Neural progenitor cell (in vitro differentiated cells): ENCODE measurements around the gene GATA5. TPM values are rescaled to one million over a fixed set of nuclear protein-coding genes. Genes with fewer than 3 reads are reported as not detected.

Experiments used
- DNase-seq: peaks from one replicate; pipeline ENCODE4 v3.0.0-alpha.2; 2016; ENCODE audit warnings: low spot score
- H2AFZ ChIP-seq: fragments of 200-600 bp; sonication (generic); replicated peaks from 2 replicates; pipeline ENCODE4 v1.6.1; 2016; ENCODE audit warnings: antibody characterized with exemption
- H3F3A ChIP-seq: fragments of 200-600 bp; sonication (generic); 2 replicates; pipeline ENCODE4 v1.6.1; 2016; ENCODE audit warnings: antibody characterized with exemption, low read depth
- H3K27ac ChIP-seq: fragments of 200-600 bp; sonication (generic); 2 replicates; pipeline ENCODE4 v1.5.1; 2016; ENCODE audit warnings: mild to moderate bottlenecking
- H3K27me3 ChIP-seq: fragments of 200-600 bp; sonication (generic); 2 replicates; pipeline ENCODE4 v1.6.1; 2016; ENCODE audit warnings: mild to moderate bottlenecking, moderate library complexity
- H3K36me3 ChIP-seq: fragments of 200-600 bp; sonication (generic); 2 replicates; pipeline ENCODE4 v1.5.1; 2016
- H3K4me1 ChIP-seq: fragments of 200-600 bp; sonication (generic); 2 replicates; pipeline ENCODE4 v1.6.1; 2016; ENCODE audit warnings: mixed run types
- H3K4me2 ChIP-seq: fragments of 200-600 bp; sonication (generic); 2 replicates; pipeline ENCODE4 v1.6.1; 2016
- H3K4me3 ChIP-seq: fragments of 200-600 bp; sonication (generic); 2 replicates; pipeline ENCODE4 v1.5.1; 2016
- H3K79me2 ChIP-seq: fragments of 200-600 bp; sonication (generic); 2 replicates; pipeline ENCODE4 v1.6.1; 2016; ENCODE audit warnings: low read depth
- H3K9ac ChIP-seq: fragments of 200-600 bp; sonication (generic); 2 replicates; pipeline ENCODE4 v1.6.1; 2016
- H3K9me3 ChIP-seq: fragments of 200-600 bp; sonication (generic); 2 replicates; pipeline ENCODE4 v1.5.1; 2016; ENCODE audit warnings: low read depth
- H4K20me1 ChIP-seq: fragments of 200-600 bp; sonication (generic); 2 replicates; pipeline ENCODE4 v1.6.1; 2016; ENCODE audit warnings: low read depth
- H3K27ac Mint-ChIP-seq: 3 replicates; pipeline ENCODE4 v1.8.0; 2021; ENCODE audit warnings: mixed read lengths
- H3K27me3 Mint-ChIP-seq: 2 replicates; pipeline ENCODE4 v1.8.0; 2022; ENCODE audit warnings: low read depth, mild to moderate bottlenecking, inconsistent platforms, moderate library complexity, mixed read lengths; ENCODE audit not compliant: insufficient read depth
- H3K36me3 Mint-ChIP-seq: 3 replicates; pipeline ENCODE4 v1.8.0; 2021; ENCODE audit warnings: mixed read lengths
- H3K4me1 Mint-ChIP-seq: 3 replicates; pipeline ENCODE4 v1.8.0; 2021; ENCODE audit warnings: mixed read lengths
- H3K4me3 Mint-ChIP-seq: 3 replicates; pipeline ENCODE4 v1.8.0; 2021; ENCODE audit warnings: mild to moderate bottlenecking, moderate library complexity, mixed read lengths
- H3K9me3 Mint-ChIP-seq: 3 replicates; pipeline ENCODE4 v1.8.0; 2020; ENCODE audit warnings: mixed read lengths
- CTCF ChIP-seq: fragments of 200-600 bp; sonication (generic); IDR thresholded peaks from 2 replicates; pipeline ENCODE4 v1.5.1; 2017; ENCODE audit warnings: antibody characterized with exemption, mild to moderate bottlenecking
- EZH2 ChIP-seq: fragments of 200-600 bp; sonication (generic); IDR thresholded peaks from 2 replicates; pipeline ENCODE4 v1.6.1; 2017; ENCODE audit warnings: antibody characterized with exemption, mild to moderate bottlenecking, moderate library complexity
- EZH2phosphoT487 ChIP-seq: fragments of 200-600 bp; sonication (generic); IDR thresholded peaks from 2 replicates; pipeline ENCODE4 v1.6.1; 2017; ENCODE audit warnings: antibody characterized with exemption
- total RNA-seq: library from RNA; depleted of rRNA; stranded (reverse); fragments of >200 nt; gene quantifications from 2 replicates; pipeline ENCODE4 v1.2.3, GENCODE V29; 2015; ENCODE audit warnings: low replicate concordance

GATA5 gene
- total RNA-seq, 1 donor from 2014 or later: not detected

- Mint-ChIP-seq H3K27ac (peak overlapping the region; percentile 42), H3K4me1 (peaks cover 40% of the 10 kb centered on the region), H3K9me3 (no peaks in the 10 kb centered on the region), H3K27me3 (peaks cover 26% of the 10 kb centered on the region), H3K36me3 (no peaks in the 10 kb centered on the region), H3K4me3 (no peak overlapping the region)
- no peak for TF ChIP-seq EZH2phosphoT487
- Histone ChIP-seq H3K27me3 (peaks cover 55% of the 10 kb centered on the region), H3K4me2 (no peak overlapping the region), H3K4me3 (no peak overlapping the region), H3F3A (peaks cover 18% of the 10 kb centered on the region), H3K9ac (no peak overlapping the region), H3K4me1 (peaks cover 43% of the 10 kb centered on the region), H3K36me3 (no peaks in the 10 kb centered on the region), H3K27ac (no peak overlapping the region), H3K9me3 (no peaks in the 10 kb centered on the region), H2AFZ (peak overlapping the region; percentile 14), H4K20me1 (peaks cover 27% of the 10 kb centered on the region), H3K79me2 (no peaks in the 10 kb centered on the region)
- no peak for DNase-seq
These were observed 10.7 kb upstream of the GATA5 start for GRCh38 chr20:62486484-62486883.

DNA sequence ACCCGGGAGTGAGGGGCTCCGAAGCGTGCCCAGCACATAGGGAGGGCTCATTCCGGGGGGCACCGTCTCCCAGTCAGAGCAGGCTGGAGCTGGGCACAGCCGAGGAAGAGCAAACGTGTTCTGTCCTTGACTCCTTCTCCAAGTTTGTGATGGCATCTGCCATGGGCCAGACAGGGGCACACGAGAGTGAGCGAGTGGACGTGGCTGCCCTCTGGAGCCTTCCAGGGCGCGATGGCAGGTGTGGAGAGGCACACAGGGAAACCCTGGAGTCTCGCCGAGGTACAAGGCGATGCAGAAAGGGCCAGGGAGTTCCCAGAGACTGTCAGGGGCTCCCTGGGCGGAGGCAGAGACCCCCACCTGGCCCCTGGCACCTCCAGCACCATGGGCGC lies 9.9 kb upstream of the GATA5 start:
- no peaks in the 10 kb centered on the region for H3K9me3 Mint-ChIP-seq
- H3K27me3 Mint-ChIP-seq: peaks cover 26% of the 10 kb centered on the region
- no peak overlapping the region for H3K4me3 ChIP-seq
- no peak for DNase-seq
- H3K79me2 ChIP-seq: no peaks in the 10 kb centered on the region
- H3K4me1 Mint-ChIP-seq: peaks cover 40% of the 10 kb centered on the region
- H3K4me3 Mint-ChIP-seq: no peak overlapping the region
- peaks cover 34% of the 10 kb centered on the region for H4K20me1 ChIP-seq
- TF ChIP-seq EZH2phosphoT487: no peak
- TF ChIP-seq EZH2: no peak
- no peak for TF ChIP-seq CTCF
- peaks cover 63% of the 10 kb centered on the region for H3K27me3 ChIP-seq
- H2AFZ ChIP-seq: no peak overlapping the region
- H3K36me3 ChIP-seq: no peaks in the 10 kb centered on the region
- H3F3A ChIP-seq: peaks cover 19% of the 10 kb centered on the region
- no peaks in the 10 kb centered on the region for H3K9me3 ChIP-seq
- no peak overlapping the region for H3K4me2 ChIP-seq
- H3K9ac ChIP-seq: no peak overlapping the region
- no peak overlapping the region for H3K27ac ChIP-seq
- H3K36me3 Mint-ChIP-seq: no peaks in the 10 kb centered on the region
- H3K27ac Mint-ChIP-seq: no peak overlapping the region
- peaks cover 45% of the 10 kb centered on the region for H3K4me1 ChIP-seq

GRCh38 chr20:62485062-62485700 lies 9.4 kb upstream of the GATA5 start:
- Histone ChIP-seq H3K4me2 (no peak overlapping the region), H3K79me2 (no peaks in the 10 kb centered on the region), H3K36me3 (no peaks in the 10 kb centered on the region), H3K9me3 (no peaks in the 10 kb centered on the region), H4K20me1 (peaks cover 39% of the 10 kb centered on the region), H3K27me3 (peaks cover 68% of the 10 kb centered on the region), H2AFZ (no peak overlapping the region), H3K27ac (no peak overlapping the region), H3K4me3 (no peak overlapping the region), H3F3A (peaks cover 19% of the 10 kb centered on the region), H3K4me1 (peaks cover 48% of the 10 kb centered on the region), H3K9ac (no peak overlapping the region)
- Mint-ChIP-seq H3K4me3 (no peak overlapping the region), H3K9me3 (no peaks in the 10 kb centered on the region), H3K27ac (no peak overlapping the region), H3K27me3 (peaks cover 26% of the 10 kb centered on the region), H3K4me1 (peaks cover 40% of the 10 kb centered on the region), H3K36me3 (no peaks in the 10 kb centered on the region)
- peak; percentile 46 for DNase-seq
- TF ChIP-seq CTCF: no peak
- no peak for TF ChIP-seq EZH2phosphoT487
- no peak for TF ChIP-seq EZH2

- H3K4me2 ChIP-seq: no peak overlapping the region
- H3F3A ChIP-seq: peaks cover 19% of the 10 kb centered on the region
- Mint-ChIP-seq H3K27ac (no peak overlapping the region), H3K4me3 (no peak overlapping the region), H3K9me3 (no peaks in the 10 kb centered on the region), H3K27me3 (peaks cover 28% of the 10 kb centered on the region), H3K36me3 (no peaks in the 10 kb centered on the region), H3K4me1 (peaks cover 40% of the 10 kb centered on the region)
- no peak overlapping the region for H3K9ac ChIP-seq
- no peaks in the 10 kb centered on the region for H3K79me2 ChIP-seq
- TF ChIP-seq EZH2 (no peak), CTCF (no peak), EZH2phosphoT487 (no peak)
- peaks cover 74% of the 10 kb centered on the region for H3K27me3 ChIP-seq
- H3K9me3 ChIP-seq: no peaks in the 10 kb centered on the region
- H3K4me1 ChIP-seq: peaks cover 48% of the 10 kb centered on the region
- H3K27ac ChIP-seq: no peak overlapping the region
- no peak overlapping the region for H2AFZ ChIP-seq
- no peak overlapping the region for H3K4me3 ChIP-seq
- peaks cover 39% of the 10 kb centered on the region for H4K20me1 ChIP-seq
- DNase-seq: no peak
- no peaks in the 10 kb centered on the region for H3K36me3 ChIP-seq
These were observed 8.7 kb upstream of the GATA5 start for GRCh38 chr20:62484478-62484877.
